Type B pancreatic cell (in vitro differentiated cells): Measurements from ENCODE around the gene FBXW7. TPM values are rescaled to one million over a fixed set of nuclear protein-coding genes. Genes with fewer than 3 reads are reported as not detected.

Source experiments
- DNase-seq: peaks from one replicate; pipeline ENCODE4 v3.0.0; 2021; ENCODE audit warnings: mixed read lengths; ENCODE audit not compliant: unreplicated experiment; ENCODE audit errors: extremely low spot score
- H3K27ac Mint-ChIP-seq: 2 replicates; pipeline ENCODE4 v1.8.0; 2021; ENCODE audit warnings: mild to moderate bottlenecking, mixed read lengths
- H3K27me3 Mint-ChIP-seq: 2 replicates; pipeline ENCODE4 v1.8.0; 2021; ENCODE audit warnings: mixed read lengths
- H3K36me3 Mint-ChIP-seq: 2 replicates; pipeline ENCODE4 v1.8.0; 2021; ENCODE audit warnings: mixed read lengths
- H3K4me1 Mint-ChIP-seq: one replicate; pipeline ENCODE4 v1.8.0; 2021; ENCODE audit warnings: mixed read lengths; ENCODE audit not compliant: unreplicated experiment
- H3K4me3 Mint-ChIP-seq: 2 replicates; pipeline ENCODE4 v1.8.0; 2021; ENCODE audit warnings: mild to moderate bottlenecking, mixed read lengths
- H3K9me3 Mint-ChIP-seq: 2 replicates; pipeline ENCODE4 v1.8.0; 2021; ENCODE audit warnings: mixed read lengths
- CTCF ChIP-seq: fragments of 200-600 bp; sonication (generic); conservative IDR thresholded peaks from 2 replicates; pipeline ENCODE4 v1.5.0; 2021; ENCODE audit warnings: antibody characterized with exemption, mild to moderate bottlenecking
- total RNA-seq: library from RNA; stranded (reverse); gene quantifications from 2 replicates; pipeline ENCODE4 v1.2.1, GENCODE V29; 2021; ENCODE audit warnings: low replicate concordance

The FBXW7 gene
- total RNA-seq, 1 donor from 2014 or later: 53.0 TPM

GRCh38 chr4:152281211-152281610 lies 254.7 kb downstream of the FBXW7 start:
- Mint-ChIP-seq H3K4me3 (no peak overlapping the region), H3K36me3 (no peaks in the 10 kb centered on the region), H3K27me3 (peaks cover 9% of the 10 kb centered on the region), H3K9me3 (no peaks in the 10 kb centered on the region), H3K27ac (no peak overlapping the region), H3K4me1 (peaks cover 16% of the 10 kb centered on the region)
- DNase-seq: no peak
- TF ChIP-seq CTCF: no peak

GRCh38 chr4:152279234-152279566 lies 256.7 kb downstream of the FBXW7 start:
- Mint-ChIP-seq H3K36me3 (no peaks in the 10 kb centered on the region), H3K4me3 (no peak overlapping the region), H3K27me3 (peaks cover 9% of the 10 kb centered on the region), H3K27ac (peak overlapping the region; percentile 46), H3K9me3 (no peaks in the 10 kb centered on the region), H3K4me1 (peaks cover 16% of the 10 kb centered on the region)
- no peak for TF ChIP-seq CTCF
- no peak for DNase-seq

GRCh38 chr4:152278505-152279233 lies 257.2 kb downstream of the FBXW7 start:
- Mint-ChIP-seq H3K4me3 (no peak overlapping the region), H3K9me3 (no peaks in the 10 kb centered on the region), H3K27me3 (peaks cover 9% of the 10 kb centered on the region), H3K4me1 (peaks cover 19% of the 10 kb centered on the region), H3K27ac (peak overlapping the region; percentile 46), H3K36me3 (no peaks in the 10 kb centered on the region)
- DNase-seq: no peak
- TF ChIP-seq CTCF: no peak

- DNase-seq: no peak
- TF ChIP-seq CTCF: no peak
- no peak overlapping the region for H3K4me3 Mint-ChIP-seq
- H3K27ac Mint-ChIP-seq: peak overlapping the region; percentile 46
- no peaks in the 10 kb centered on the region for H3K36me3 Mint-ChIP-seq
- peaks cover 23% of the 10 kb centered on the region for H3K4me1 Mint-ChIP-seq
- no peaks in the 10 kb centered on the region for H3K9me3 Mint-ChIP-seq
- peaks cover 9% of the 10 kb centered on the region for H3K27me3 Mint-ChIP-seq
These were observed 257.8 kb downstream of the FBXW7 start for GRCh38 chr4:152278172-152278504.

GRCh38 chr4:152277333-152277732 lies 258.6 kb downstream of the FBXW7 start:
- Mint-ChIP-seq H3K4me1 (peaks cover 23% of the 10 kb centered on the region), H3K27ac (no peak overlapping the region), H3K36me3 (no peaks in the 10 kb centered on the region), H3K4me3 (no peak overlapping the region), H3K9me3 (no peaks in the 10 kb centered on the region), H3K27me3 (peaks cover 9% of the 10 kb centered on the region)
- no peak for TF ChIP-seq CTCF
- no peak for DNase-seq

GRCh38 chr4:152273343-152273742 lies 262.5 kb downstream of the FBXW7 start:
- peaks cover 21% of the 10 kb centered on the region for H3K27me3 Mint-ChIP-seq
- DNase-seq: no peak
- H3K4me3 Mint-ChIP-seq: no peak overlapping the region
- no peaks in the 10 kb centered on the region for H3K36me3 Mint-ChIP-seq
- no peaks in the 10 kb centered on the region for H3K9me3 Mint-ChIP-seq
- H3K4me1 Mint-ChIP-seq: peaks cover 15% of the 10 kb centered on the region
- H3K27ac Mint-ChIP-seq: no peak overlapping the region
- no peak for TF ChIP-seq CTCF
